ELF-1 (cell line): ENCODE results near the gene SOX6.

ENCODE experiments used
- DNase-seq: peaks from one replicate; pipeline ENCODE4 v3.0.0-alpha.2; 2016; ENCODE audit warnings: low read depth, low spot score

The SOX6 gene

GRCh38 chr11:16321148-16321547 is 35.2 kb downstream of the SOX6 start:
- DNase-seq: no peak

DNA sequence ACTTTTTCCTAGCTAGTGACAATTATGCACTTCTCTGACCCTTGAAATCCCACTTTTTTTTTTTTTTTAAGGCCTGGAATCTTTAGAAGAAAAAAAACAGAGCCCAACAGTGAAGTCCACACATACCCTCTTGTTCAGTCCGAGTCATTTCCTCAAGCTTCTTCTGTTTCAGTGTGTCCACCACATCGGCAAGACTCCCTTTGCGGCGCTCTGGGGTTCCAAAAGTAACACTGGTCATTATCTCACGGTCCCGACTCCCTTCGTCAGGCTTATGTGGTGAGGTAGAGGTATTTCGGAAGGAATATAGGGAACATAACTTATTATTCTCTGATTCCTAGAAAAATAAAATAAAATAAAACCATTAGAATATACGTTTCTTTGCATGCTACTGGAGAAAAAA is 38.0 kb downstream of the SOX6 start:
- DNase-seq: no peak

DNA sequence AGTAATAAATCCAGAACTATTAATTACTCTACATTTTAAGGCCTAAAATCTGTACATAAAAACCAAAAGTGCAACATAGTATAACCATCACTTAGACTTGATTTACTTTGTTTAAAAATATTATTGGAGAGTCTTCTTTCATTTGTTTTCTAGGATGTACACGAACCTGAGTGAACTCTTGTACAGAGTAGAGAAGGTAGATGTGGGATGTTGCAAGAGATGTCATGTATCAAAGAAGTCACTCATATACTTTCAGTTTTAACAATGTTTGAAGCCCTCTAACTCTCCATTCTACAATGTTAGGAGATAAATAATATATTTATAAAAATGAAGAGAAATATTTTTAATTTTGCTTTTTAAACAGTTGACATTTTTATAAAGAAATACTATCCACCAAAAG is 38.6 kb downstream of the SOX6 start:
- DNase-seq: no peak

- DNase-seq: no peak
These were observed 42.5 kb downstream of the SOX6 start for GRCh38 chr11:16313846-16314245.

DNA sequence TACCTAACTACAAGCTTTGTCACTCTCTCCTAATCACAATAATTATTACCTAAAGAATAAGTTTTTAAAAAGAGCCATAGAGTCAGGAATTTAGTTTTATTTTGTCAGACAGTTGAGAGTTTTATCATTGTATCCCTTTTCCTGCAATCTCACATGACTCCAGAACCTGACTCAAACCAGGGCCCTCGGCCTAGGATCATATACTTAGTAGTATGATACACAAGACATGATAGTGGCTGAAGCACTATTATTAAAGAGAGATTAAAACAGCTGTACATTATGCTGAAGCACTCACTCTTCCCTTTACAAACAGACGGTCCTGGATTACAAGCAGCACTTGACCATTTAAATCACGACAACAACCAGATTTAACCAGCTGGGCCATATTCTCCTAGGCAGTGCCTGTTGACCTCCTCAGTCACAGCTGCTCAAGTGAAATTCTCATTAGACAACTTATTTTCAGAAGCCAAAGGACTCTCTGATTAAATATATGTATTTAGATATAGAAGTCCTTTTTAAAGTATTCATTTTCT is 44.0 kb downstream of the SOX6 start:
- DNase-seq: no peak

GRCh38 chr11:16311831-16312230 is 44.5 kb downstream of the SOX6 start:
- no peak for DNase-seq

DNA sequence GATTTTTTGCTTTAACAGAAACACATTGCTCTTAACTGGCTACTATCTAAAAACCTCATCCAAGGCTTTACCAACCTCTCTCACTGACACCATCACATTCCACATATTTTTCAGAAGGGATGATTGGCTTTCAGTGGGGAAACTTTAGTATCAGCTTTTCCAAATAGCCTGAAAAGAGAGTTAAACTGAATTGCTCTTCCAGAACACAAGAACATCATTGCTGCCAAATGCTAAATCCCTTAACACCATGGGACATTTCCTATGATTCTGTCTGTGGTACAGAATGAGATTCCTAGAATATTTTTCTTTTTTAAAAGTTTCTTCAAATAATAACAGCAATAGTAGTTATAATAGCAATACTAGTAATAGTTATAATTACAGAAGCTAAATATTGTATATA is 45.4 kb downstream of the SOX6 start:
- no peak for DNase-seq

GRCh38 chr11:16309226-16309625 is 47.1 kb downstream of the SOX6 start:
- no peak for DNase-seq

DNA sequence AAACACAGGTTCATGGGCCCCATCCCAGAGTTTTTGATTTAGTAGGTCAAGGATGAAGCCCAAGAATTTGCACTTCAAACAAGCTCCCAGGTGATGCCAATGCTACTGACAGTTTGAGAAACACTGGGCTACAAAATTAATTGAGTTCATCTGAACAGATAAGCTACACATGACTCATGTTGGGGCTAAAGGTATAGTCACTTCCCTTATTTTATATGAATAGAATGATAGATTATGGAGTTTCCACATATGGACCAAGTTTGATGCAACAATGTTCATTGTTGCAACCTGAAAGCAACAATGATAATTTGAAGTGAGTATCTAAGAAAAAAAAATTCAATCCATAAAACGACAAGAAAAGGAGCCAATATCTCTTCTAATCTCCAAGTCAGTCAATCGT is 54.9 kb downstream of the SOX6 start:
- no peak for DNase-seq

DNA sequence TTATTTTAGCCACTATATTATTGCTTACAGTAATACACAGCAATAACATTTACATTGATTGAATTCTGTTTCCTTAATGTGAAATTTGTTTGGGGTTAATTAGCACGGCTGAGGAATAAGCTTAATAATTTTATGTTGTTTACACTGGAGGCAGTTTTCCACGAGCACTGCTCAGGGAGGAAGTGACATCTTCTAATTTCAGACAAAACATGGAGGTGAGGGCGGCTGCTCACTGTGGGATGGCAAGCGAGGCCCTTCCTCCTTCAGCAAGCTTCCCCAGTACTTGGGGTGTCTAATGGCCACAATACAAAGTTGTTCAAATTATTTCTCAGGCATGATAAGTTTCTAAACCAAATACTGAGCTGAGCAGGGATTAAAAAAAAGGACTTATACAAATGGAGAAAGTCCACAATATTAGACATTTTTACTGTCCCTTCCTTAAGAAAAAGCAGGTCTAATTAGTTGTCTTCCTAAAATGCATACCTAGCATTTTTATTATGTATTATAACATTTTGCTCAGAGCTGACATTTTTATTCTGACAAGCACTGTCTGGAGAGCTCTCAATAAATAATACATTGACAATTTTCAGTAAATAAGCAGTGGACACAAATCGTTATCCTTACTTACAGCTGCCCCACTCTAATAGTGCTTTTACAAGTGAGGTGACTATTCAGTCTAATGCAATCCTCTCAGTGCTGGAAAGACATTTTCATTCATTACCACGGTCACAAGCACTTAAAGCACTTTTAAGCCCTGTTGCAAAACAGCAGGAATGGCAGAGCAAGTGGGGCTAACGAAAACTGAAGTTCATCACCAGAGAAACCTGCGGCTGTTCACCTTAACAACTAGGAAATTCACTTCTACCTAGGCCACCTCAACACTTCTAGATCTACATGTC is 56.2 kb downstream of the SOX6 start:
- no peak for DNase-seq

DNA sequence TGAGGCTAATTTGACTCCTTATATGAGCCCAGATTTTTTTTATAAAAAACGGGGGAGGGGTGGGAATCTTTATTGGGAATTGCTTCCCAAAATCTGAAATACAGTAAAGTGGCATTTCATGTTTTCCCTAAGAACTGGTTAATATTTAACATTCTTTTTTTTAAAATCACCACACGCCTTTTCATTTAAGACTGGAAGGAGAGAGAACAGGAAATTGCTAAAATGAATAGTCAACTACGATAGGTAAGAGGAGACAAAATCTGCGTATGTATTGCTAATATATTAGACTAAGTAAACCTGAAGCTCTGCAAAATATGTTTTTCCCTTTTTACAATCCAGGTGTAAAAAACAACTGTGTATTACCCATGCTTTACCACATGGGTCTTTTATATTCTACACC is 57.0 kb downstream of the SOX6 start:
- DNase-seq: no peak

- DNase-seq: no peak
These were observed 59.0 kb downstream of the SOX6 start for GRCh38 chr11:16297332-16297731.

- no peak for DNase-seq
These were observed 60.1 kb downstream of the SOX6 start for GRCh38 chr11:16296273-16296672.

GRCh38 chr11:16295592-16295991 is 60.8 kb downstream of the SOX6 start:
- DNase-seq: no peak

GRCh38 chr11:16293204-16293681 is 63.1 kb downstream of the SOX6 start:
- DNase-seq: no peak

GRCh38 chr11:16292167-16292859 is 64.0 kb downstream of the SOX6 start:
- no peak for DNase-seq

- DNase-seq: no peak
These were observed 64.6 kb downstream of the SOX6 start for GRCh38 chr11:16291729-16292128.

DNA sequence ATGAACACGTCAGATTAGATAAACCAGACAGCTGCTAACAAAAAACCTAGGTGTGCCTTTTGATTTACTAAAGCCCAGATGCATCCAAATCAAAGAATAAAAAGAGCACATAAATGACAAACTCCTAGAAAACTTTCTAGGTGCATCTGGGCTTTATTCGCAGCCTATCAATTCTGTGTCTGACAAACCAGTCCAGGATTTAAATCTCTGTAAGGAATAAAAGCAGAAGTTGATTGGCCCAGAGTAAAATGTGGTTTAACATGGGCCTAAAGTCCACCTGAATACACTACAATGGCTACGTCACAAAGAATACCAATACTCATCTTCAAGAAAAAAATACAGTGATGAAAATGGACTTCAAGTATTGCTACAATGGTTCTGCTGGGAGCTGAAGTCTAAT is 66.8 kb downstream of the SOX6 start:
- DNase-seq: no peak

DNA sequence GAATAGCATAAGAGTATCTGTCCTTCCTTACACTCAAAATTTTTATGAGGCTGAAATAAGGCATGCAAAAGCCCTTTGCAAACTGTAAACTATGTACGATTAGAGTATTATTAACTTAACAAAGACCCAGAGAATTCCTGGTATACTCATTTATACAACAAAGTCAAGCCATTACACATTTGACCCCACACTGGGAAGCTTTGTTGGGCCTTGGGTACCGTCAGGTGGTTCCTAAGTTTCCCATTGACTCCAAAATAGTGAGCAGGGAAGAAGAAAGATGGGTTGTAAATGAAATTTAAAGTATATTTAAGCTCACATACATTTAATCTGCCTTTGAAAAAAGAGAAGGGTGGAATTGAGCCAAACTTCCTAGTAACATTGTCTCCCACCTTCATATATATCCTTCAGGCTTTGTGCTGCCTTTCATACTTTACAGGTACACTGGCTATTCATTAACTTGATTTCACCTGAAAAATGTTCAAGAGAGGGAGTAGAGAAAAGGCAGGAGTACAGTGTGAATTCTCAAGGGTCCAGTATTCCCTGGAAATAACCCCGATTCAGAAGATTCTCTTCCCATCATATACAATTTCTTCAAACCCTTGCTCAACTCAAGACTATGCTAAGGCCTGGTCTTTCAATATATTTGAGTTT is 68.6 kb downstream of the SOX6 start:
- DNase-seq: no peak

DNA sequence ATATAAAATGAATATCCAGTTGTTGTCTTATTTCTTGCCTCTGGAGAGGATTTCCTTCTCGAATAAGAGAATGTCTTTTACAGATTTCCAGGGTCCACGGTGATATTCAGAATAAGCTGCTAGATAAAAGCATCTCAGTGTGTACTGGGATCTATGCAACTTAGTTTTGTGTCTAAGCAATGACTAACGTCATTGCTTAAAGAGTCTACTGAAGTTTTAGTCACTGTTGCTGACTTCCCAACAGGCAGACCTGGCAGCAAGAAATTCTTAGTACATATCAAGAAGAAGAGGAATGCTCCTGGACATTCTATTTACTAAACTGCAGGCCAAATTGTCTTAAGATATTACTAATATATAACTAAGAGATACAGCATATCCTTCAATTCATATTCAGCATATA is 70.3 kb downstream of the SOX6 start:
- DNase-seq: no peak

GRCh38 chr11:16280256-16280682 is 76.1 kb downstream of the SOX6 start:
- DNase-seq: no peak

DNA sequence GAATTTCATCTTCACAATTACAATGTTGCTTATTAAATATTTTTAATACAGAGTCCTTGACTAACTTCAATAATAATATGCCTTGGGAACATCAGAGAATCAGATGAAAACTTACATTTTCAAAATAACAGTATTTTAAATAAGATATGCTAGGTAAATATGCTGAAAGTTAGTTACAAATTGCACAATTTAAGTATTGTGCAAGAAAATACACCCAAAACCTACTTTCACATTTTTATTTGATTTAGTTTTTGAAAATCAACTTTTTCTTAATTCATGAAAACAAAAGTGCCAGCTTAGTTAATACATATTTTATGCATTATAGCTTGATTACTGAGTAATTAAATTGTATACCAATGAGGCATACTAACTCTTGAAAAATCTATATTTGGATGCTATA is 76.8 kb downstream of the SOX6 start:
- DNase-seq: no peak
